HG03442 (cell line): ENCODE results near the gene CD247.

Source experiments
- ATAC-seq: cut with Tn5 transposase; IDR thresholded peaks from one replicate; pipeline ENCODE4 v1.9.1; 2021; ENCODE audit warnings: mild to moderate bottlenecking, moderate library complexity; ENCODE audit not compliant: unreplicated experiment

CD247 gene

GRCh38 chr1:167440776-167441175 is 77.6 kb downstream of the CD247 start:
- ATAC-seq = no peak

DNA sequence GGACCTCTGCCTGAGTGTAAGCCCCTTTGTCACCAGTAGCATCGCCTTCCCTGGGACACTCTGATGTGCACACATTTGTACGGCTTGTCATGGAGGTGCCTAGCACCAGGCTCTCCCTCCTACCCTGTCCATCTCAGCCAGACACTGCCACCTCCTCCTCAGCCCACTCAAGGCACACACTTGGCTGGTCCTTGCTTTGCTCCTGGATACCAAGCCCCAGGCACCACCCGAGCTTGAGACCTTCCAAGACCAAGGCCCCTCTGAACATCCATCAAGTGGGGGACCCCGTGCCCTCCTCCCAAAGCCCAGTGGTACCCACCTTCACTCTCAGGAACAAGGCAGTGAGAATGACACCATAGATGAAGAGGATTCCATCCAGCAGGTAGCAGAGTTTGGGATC is 78.0 kb downstream of the CD247 start:
- ATAC-seq = no peak

DNA sequence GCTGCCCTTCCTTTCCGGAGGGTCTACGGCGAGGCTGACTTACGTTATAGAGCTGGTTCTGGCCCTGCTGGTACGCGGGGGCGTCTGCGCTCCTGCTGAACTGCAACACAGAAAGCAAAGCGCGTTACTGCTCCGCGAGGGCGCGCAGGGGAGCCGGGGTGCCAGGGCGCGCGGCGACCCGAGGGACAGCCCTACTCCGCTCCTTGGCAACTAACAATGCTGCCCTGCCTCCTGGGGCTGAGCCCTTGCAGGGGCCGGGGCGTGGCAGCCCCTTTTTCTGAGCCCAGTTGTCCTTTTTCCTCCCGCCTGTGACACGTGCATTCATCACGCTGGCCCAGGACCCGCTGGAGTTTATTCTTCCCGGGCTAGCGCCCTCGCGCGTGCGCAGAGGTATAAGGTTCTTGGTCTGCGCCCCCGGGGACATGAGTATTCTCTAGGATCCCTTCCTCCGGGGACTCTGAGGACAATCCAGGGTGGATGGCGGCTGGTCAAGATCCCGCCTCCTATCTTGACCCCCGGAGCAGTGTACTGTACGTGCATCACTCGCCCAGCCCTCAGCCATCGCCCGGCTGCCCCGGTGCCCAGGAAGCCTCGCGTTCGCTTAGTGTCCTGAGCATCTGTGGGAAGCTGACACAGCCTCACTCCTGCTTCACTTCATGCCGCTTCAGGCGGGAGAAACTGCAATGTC is 78.9 kb downstream of the CD247 start:
- peak; percentile 33 for ATAC-seq

DNA sequence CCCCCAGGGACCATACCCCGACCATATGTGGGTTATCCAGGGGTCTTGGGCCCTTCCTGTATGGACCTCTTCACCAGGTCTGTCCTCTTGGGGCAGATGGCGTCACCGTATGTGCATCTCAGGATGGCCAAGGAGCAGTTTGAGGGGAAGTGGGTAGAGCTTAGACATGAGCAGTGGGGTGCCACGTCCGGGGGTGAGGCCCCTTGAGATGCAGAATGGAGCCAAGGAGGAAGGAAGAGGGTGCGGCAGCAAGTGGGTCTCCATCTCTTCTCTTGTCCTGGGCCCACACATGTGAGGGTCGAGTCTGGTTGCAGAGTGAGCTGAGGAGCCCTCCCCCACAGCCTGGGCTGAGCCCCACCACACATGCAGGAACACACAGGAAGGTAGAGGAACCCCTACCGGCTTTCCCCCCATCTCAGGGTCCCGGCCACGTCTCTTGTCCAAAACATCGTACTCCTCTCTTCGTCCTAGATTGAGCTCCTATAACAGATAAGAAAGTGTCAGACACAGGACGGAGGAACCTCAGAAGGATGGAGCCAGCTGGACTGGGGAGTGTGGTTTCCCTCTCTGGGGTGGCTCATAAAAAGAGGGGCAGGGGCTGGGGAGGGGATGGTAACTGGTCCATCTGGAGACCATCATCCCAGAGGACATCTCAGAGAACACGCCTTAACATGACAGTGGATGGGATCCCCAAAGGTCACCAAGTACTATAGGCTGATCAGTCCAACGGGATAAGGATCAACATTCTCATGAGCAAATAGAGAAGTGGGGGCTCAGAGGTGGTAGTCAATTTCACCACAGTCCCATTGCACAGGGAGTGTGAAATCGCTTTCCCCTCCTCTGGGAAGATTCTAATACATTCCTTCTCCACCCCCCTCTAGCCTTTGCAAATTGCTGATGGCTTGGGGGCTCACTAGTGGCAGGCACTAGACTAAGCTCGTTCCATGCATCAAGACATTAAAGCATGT is 79.9 kb downstream of the CD247 start:
- ATAC-seq = no peak

- ATAC-seq = no peak
Observed at GRCh38 chr1:167435484-167435883, 82.8 kb downstream of the CD247 start.

DNA sequence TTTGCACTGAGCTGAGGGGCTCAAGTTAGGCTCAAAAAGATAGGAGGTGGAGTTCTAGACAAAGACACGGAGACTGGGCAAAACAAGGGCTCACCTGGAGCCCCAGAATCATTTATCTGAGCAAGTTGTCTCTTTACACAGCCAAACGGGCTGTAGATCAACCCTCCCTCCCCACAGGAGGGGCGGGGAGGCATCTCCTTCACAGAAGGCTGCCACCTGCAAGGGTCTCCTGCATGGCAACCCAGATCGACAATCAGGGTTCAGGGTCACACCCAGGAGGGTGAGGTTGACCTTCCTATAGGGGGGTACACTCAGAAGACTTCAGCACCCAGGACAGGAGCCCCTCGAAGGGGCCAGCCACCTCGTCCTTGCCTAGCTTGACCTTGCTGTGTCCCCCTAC is 84.0 kb downstream of the CD247 start:
- no peak for ATAC-seq

DNA sequence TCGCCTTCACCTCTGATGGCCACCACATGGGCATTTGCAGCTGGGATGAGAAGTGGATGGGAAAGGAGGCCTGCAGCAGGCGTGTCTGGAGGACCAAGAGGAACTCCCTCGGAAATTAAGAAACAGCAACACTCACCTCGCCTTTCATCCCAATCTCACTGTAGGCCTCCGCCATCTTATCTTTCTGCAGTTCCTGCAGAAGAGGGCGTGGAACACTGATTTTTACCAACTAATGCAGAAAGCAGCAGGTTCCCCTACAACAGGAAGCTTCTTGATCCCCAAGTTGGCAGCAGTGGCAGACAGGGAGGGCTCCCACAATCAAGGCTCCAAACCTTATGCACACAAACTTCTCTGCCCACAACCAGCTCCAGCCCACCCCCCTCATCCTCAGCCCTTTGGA is 84.4 kb downstream of the CD247 start:
- ATAC-seq = no peak

GRCh38 chr1:167432780-167433179 is 85.5 kb downstream of the CD247 start:
- no peak for ATAC-seq

GRCh38 chr1:167431909-167432650 is 86.2 kb downstream of the CD247 start:
- no peak for ATAC-seq

GRCh38 chr1:167431261-167431908 is 86.9 kb downstream of the CD247 start:
- peak; percentile 34 for ATAC-seq

GRCh38 chr1:167430849-167431242 is 87.5 kb downstream of the CD247 start:
- ATAC-seq = no peak

GRCh38 chr1:167430134-167430848 is 88.0 kb downstream of the CD247 start:
- peak; percentile 38 for ATAC-seq

DNA sequence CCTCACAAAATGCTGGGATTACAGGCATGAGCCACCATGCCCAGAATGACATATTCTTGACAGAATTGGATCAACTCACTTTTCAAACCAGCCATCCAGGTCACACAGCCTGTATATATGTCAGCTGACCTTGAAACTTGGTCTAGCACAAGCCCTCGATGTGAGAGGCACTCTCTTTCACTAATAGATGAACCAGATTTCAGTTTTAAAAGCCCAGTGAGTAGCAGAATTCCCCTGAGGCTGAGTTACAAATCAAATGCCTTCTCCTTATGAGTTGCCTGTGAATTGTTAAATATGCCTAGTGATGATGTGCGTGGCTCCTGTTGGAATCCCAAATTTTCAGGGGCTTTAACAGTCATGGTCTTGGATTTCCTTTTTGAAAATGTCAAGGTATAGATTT is 88.7 kb downstream of the CD247 start:
- ATAC-seq = peak; percentile 33

DNA sequence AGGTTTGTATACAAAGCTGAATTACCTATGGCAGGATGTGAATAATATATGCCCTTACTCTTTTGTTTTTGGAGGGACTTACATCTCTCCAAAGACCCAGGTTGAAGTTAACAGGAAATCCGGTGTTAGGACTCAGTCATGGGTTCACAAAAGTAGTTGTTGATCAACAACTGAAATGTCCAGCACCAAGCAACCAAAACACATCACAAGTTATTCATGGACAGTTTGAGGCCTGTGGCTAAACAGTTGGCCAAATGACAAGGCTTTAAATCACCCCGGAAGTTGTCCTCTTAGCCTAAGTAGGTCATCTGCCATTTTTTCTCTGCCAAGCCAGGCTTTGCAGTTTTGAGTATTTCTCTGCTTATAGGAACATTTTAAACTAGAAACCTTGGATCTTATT is 89.9 kb downstream of the CD247 start:
- ATAC-seq = no peak

DNA sequence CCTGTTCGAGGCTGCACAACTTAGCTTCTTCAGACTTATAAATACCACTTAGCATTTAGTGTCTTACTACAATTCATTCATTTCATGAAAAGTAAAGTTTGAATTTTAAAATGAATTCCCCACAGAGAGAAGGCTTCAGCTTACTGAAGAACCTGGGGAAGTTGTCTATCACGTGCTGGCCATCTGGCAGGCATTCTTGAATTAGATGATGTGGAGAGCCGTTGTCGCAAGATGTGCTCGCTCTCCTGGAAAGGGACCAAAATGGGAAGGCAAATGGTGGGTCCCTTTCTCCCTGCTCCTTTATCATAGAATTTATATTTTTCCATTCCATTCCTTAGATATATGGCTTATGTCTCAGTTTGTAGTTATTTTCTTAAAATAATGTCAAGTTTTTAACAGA is 90.5 kb downstream of the CD247 start:
- ATAC-seq = no peak

DNA sequence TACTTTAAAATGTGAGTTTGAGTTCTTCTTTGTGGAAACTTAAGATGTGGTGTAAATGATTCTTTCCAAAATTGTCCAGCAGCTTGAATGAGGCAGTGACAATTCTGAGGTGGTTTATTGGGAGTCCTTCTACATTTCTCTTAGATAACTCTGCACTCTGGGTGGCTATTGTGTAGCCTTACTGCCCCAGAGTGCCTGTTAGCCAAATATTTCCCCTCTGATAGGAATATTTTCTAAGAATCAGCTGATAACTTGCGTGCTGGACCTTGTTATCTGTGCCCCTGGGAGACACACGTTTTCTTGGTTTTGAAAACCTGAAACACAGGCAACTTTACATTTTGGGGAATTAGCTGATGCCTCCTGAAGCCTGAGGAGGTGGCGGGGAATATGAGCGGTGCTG is 91.6 kb downstream of the CD247 start:
- ATAC-seq = no peak

GRCh38 chr1:167425482-167425881 is 92.8 kb downstream of the CD247 start:
- ATAC-seq = no peak

- no peak for ATAC-seq
Observed at GRCh38 chr1:167423684-167424619, 94.4 kb downstream of the CD247 start.

GRCh38 chr1:167420510-167420909 is 97.8 kb downstream of the CD247 start:
- no peak for ATAC-seq
